MM.1S (cell line): ENCODE measurements around the gene SEPTIN14.

ENCODE experiments used
- EZH2 ChIP-seq: fragments of 300-600 bp; sonication (generic); optimal IDR thresholded peaks from 2 replicates; pipeline ENCODE3; 2017; ENCODE audit warnings: low read depth, mild to moderate bottlenecking, antibody characterized with exemption, low read length, mixed read lengths
- TF ChIP-seq, protein P1 (sequence below): fragments of 300-600 bp; sonication (generic); IDR thresholded peaks from 2 replicates; pipeline ENCODE4 v1.5.1; 2016; ENCODE audit warnings: antibody characterized with exemption, low read length, mixed read lengths

DNA sequence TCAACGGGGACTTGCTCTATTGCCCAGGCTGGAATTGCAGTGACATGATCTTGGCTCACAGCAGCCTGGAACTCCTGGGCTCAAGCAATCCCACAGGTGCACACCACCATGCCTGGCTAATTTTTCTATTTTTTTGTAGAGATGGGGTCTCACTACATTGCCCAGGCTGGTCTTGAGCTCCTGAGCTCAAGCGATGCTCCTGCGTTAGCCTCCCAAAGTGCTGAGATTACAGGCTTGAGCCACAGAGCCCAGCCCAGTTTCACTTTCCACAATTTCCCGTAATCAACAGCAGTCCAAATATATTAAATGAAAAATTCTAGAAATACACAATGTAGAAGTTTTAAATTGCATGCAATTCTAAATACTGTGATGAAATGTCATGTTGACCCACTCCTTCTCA is 24.0 kb downstream of the SEPTIN14 start:
- TF ChIP-seq, protein P1, sequence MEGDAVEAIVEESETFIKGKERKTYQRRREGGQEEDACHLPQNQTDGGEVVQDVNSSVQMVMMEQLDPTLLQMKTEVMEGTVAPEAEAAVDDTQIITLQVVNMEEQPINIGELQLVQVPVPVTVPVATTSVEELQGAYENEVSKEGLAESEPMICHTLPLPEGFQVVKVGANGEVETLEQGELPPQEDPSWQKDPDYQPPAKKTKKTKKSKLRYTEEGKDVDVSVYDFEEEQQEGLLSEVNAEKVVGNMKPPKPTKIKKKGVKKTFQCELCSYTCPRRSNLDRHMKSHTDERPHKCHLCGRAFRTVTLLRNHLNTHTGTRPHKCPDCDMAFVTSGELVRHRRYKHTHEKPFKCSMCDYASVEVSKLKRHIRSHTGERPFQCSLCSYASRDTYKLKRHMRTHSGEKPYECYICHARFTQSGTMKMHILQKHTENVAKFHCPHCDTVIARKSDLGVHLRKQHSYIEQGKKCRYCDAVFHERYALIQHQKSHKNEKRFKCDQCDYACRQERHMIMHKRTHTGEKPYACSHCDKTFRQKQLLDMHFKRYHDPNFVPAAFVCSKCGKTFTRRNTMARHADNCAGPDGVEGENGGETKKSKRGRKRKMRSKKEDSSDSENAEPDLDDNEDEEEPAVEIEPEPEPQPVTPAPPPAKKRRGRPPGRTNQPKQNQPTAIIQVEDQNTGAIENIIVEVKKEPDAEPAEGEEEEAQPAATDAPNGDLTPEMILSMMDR = no peak
- TF ChIP-seq EZH2 = no peak
